Peyer's patch (tissue), 4 donors: ENCODE measurements around the gene DNAJC2. TPM values are rescaled to one million over a fixed set of nuclear protein-coding genes. Genes with fewer than 3 reads are reported as not detected.
"Not testable (repeated sequence)": the region's sequence is repeated elsewhere in the genome, so short reads cannot be mapped to it uniquely, and the experiment has no call there.

Source experiments
- DNase-seq, 3 donors: peaks; one replicate each; pipeline ENCODE4 v3.0.0-alpha.2; 2017 to 2019
- H3K27ac ChIP-seq, 4 donors: fragments of 200-600 bp; sonication (generic); one replicate each; pipeline ENCODE4 v1.5.1; 2016 to 2019
- H3K27me3 ChIP-seq, 2 donors: fragments of 200-600 bp; sonication (generic); one replicate each; pipeline ENCODE4 v1.5.1; 2019
- H3K36me3 ChIP-seq, 3 donors: fragments of 200-600 bp; sonication (generic); one replicate each; pipeline ENCODE4 v1.5.1; 2016 to 2019
- H3K4me1 ChIP-seq, 4 donors: fragments of 200-600 bp; sonication (generic); one replicate each; pipeline ENCODE4 v1.5.1; 2016 to 2019
- H3K4me3 ChIP-seq, 4 donors: fragments of 200-600 bp; sonication (generic); 1 replicate in 3 of 4; 2 replicates in 1 of 4; pipeline ENCODE4 v1.5.1; 2016 to 2019; ENCODE audit warnings: mild to moderate bottlenecking in 1 of 4
- H3K9me3 ChIP-seq, 4 donors: fragments of 200-600 bp; sonication (generic); one replicate each; pipeline ENCODE4 v1.5.1; 2016 to 2019; ENCODE audit warnings: mild to moderate bottlenecking in 1 of 4
- small RNA-seq, 2 donors: library from RNA; depleted of rRNA; stranded (forward); fragments of <200 nt; gene quantifications; one replicate each; pipeline ENCODE3, GENCODE V24; 2016
- total RNA-seq, 4 donors: library from RNA; depleted of rRNA; stranded (reverse); fragments of >200 nt; gene quantifications; one replicate each; pipeline ENCODE4 v1.1.0, GENCODE V29; 2016

Gene DNAJC2
- total RNA-seq, 4 donors from 2014 or later, result 14.7 to 52.0 (median 20.8) TPM

DNA sequence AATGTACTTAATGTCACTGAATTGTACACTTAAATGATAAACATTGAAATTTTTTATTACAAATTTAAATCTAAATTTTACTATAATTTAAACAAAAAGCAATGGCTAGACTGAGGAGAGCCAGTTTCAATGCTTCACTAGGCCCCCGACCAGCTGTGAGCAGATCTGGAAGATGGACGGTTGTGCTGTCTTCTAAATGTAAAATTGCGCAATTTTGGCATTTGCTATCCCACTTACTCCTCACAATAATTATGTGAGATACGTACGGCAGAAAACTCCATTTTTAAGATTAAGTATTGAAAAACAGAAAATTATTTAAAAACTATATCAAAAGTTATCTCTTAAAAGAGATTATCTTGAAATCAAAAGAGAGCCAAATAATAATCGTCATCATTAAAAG lies 71.2 kb downstream of the DNAJC2 start:
- not testable (repeated sequence) for H3K4me1 ChIP-seq, DNase-seq, H3K27me3 ChIP-seq, H3K4me3 ChIP-seq, H3K27ac ChIP-seq, H3K9me3 ChIP-seq, H3K36me3 ChIP-seq

GRCh38 chr7:103266229-103266628 lies 78.3 kb downstream of the DNAJC2 start:
- H3K9me3 ChIP-seq, DNase-seq, H3K36me3 ChIP-seq, H3K4me3 ChIP-seq, H3K27me3 ChIP-seq, H3K27ac ChIP-seq, H3K4me1 ChIP-seq: not testable (repeated sequence)

DNA sequence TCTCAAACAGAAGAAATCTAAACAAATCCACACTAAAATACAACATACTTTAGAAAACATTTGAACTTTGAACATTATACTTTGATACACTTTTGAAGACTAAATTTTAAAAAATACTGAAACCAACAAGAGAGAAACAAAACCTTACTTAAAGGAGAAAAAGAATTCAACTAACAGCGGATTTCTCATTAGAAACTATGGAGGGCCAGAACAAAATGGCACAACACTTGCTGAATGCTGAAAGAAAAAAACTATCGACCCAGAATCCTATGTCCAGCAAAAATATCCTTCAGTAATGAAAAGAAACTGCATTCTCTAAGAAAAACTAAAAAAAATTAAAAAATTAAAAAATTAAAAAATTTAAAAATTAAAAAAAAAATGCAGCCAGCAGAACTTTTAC lies 80.5 kb downstream of the DNAJC2 start:
- not testable (repeated sequence) for H3K36me3 ChIP-seq, H3K27me3 ChIP-seq, H3K4me1 ChIP-seq, H3K9me3 ChIP-seq, H3K27ac ChIP-seq, DNase-seq, H3K4me3 ChIP-seq

Small RNA genes lying within 50 kb of the gene (small RNA-seq; reads per million reads assigned to genes)
- 0 reads per million in 2 donors for gene RPS29P16

Other genes starting within 250 kb of the DNAJC2 start
- 10 to 100 TPM; 28.9 to 75.5 (median 71.2) TPM for gene NAPEPLD, start 195.7 kb downstream of the DNAJC2 start, total RNA-seq
- 10 to 100 TPM; 35.5 to 48.2 (median 37.7) TPM for gene PMPCB, start 47.3 kb downstream of the DNAJC2 start, total RNA-seq
- 10 to 100 TPM; 40.8 to 81.7 (median 63.3) TPM for gene PSMC2, start 2.9 kb upstream of the DNAJC2 start, total RNA-seq
- under 1 TPM in 1 of 4 donors, not detected in 3; 0.54 TPM for gene SLC26A5, start 101.4 kb upstream of the DNAJC2 start, total RNA-seq